ENCODE results near the gene SHF.

GRCh38 chr15:45205192-45205591 lies 17.4 kb upstream of the SHF start:
- TF ChIP-seq CTCF (IDR thresholded peaks at IDR 0.05) (peak; percentile 92), EZH2 (IDR thresholded peaks at IDR 0.05) (no peak)
